Skeletal muscle satellite cell (primary cell): Measurements from ENCODE around the gene NKX2-1. TPM values are rescaled to one million over a fixed set of nuclear protein-coding genes. Genes with fewer than 3 reads are reported as not detected.
"Not testable (repeated sequence)": the region's sequence is repeated elsewhere in the genome, so short reads cannot be mapped to it uniquely, and the experiment has no call there.

Experiments used
- H3K27me3 ChIP-seq: 2 replicates; pipeline ENCODE4 v1.7.0; 2013; ENCODE audit warnings: low read length; ENCODE audit not compliant: control insufficient read depth, insufficient read depth
- H3K36me3 ChIP-seq: 2 replicates; pipeline ENCODE4 v1.7.0; 2013; ENCODE audit warnings: mild to moderate bottlenecking, control low read depth, low read length; ENCODE audit not compliant: insufficient read depth
- H3K4me1 ChIP-seq: 2 replicates; pipeline ENCODE4 v1.7.0; 2013; ENCODE audit warnings: low read length; ENCODE audit not compliant: control insufficient read depth, insufficient read depth
- H3K4me2 ChIP-seq: 2 replicates; pipeline ENCODE4 v1.7.0; 2013; ENCODE audit warnings: mild to moderate bottlenecking, low read length
- H3K4me3 ChIP-seq: 2 replicates; pipeline ENCODE4 v1.7.0; 2013; ENCODE audit warnings: low read length
- H3K9ac ChIP-seq: 2 replicates; pipeline ENCODE4 v1.7.0; 2013; ENCODE audit warnings: mild to moderate bottlenecking, low read depth, low read length, moderate library complexity
- H3K9me3 ChIP-seq: replicated peaks from 2 replicates; pipeline ENCODE4 v1.7.0; 2013; ENCODE audit warnings: mild to moderate bottlenecking, control low read depth, low read length
- total RNA-seq: library from RNA; depleted of rRNA; stranded (reverse); fragments of >200 nt; gene quantifications from 2 replicates; pipeline ENCODE4 v1.2.3, GENCODE V29; 2012; rRNA removed

Gene NKX2-1
- total RNA-seq: not detected in 2 replicates

GRCh38 chr14:36519431-36520321 lies at the start of gene NKX2-1:
TSS of gene NKX2-1 (minus strand) at chr14:36520232. CDS start at chr14:36520129, 103 bp downstream.
- H3K4me1 ChIP-seq: peaks cover 7% of the 10 kb centered on the region
- no peaks in the 10 kb centered on the region for H3K9me3 ChIP-seq
- peaks cover 98% of the 10 kb centered on the region for H3K27me3 ChIP-seq
- peak within 1 kb of the TSS; percentile 75 for H3K4me2 ChIP-seq
- H3K36me3 ChIP-seq: no peaks in the 10 kb centered on the region
- H3K9ac ChIP-seq: no peak within 1 kb of the TSS
- H3K4me3 ChIP-seq: peak within 1 kb of the TSS; percentile 34

GRCh38 chr14:36556811-36557433 lies 36.9 kb upstream of the NKX2-1 start:
- no peaks in the 10 kb centered on the region for H3K4me1 ChIP-seq
- H3K36me3 ChIP-seq: no peaks in the 10 kb centered on the region
- H3K27me3 ChIP-seq: peaks cover 37% of the 10 kb centered on the region
- no peak overlapping the region for H3K9ac ChIP-seq
- no peak overlapping the region for H3K4me3 ChIP-seq
- H3K9me3 ChIP-seq: no peaks in the 10 kb centered on the region
- H3K4me2 ChIP-seq: no peak overlapping the region

- Histone ChIP-seq H3K4me2 (no peak overlapping the region), H3K9ac (no peak overlapping the region), H3K4me1 (no peaks in the 10 kb centered on the region), H3K36me3 (no peaks in the 10 kb centered on the region), H3K27me3 (peaks cover 34% of the 10 kb centered on the region), H3K4me3 (no peak overlapping the region), H3K9me3 (no peaks in the 10 kb centered on the region)
Observed at GRCh38 chr14:36555998-36556743, 36.1 kb upstream of the NKX2-1 start.

GRCh38 chr14:36553656-36554260 lies 33.7 kb upstream of the NKX2-1 start:
- Histone ChIP-seq H3K4me2 (no peak overlapping the region), H3K9ac (no peak overlapping the region), H3K4me1 (no peaks in the 10 kb centered on the region), H3K36me3 (no peaks in the 10 kb centered on the region), H3K4me3 (no peak overlapping the region), H3K27me3 (peaks cover 21% of the 10 kb centered on the region), H3K9me3 (no peaks in the 10 kb centered on the region)

GRCh38 chr14:36550899-36551298 lies 30.9 kb upstream of the NKX2-1 start:
- Histone ChIP-seq H3K4me3 (no peak overlapping the region), H3K27me3 (peaks cover 29% of the 10 kb centered on the region), H3K36me3 (no peaks in the 10 kb centered on the region), H3K9me3 (no peaks in the 10 kb centered on the region), H3K4me1 (no peaks in the 10 kb centered on the region), H3K9ac (no peak overlapping the region), H3K4me2 (no peak overlapping the region)

GRCh38 chr14:36544280-36544679 lies 24.2 kb upstream of the NKX2-1 start:
- H3K9ac ChIP-seq, H3K4me1 ChIP-seq: not testable (repeated sequence)
- H3K27me3 ChIP-seq: peaks cover 19% of the 10 kb centered on the region

GRCh38 chr14:36538051-36538450 lies 18.0 kb upstream of the NKX2-1 start:
- no peak overlapping the region for H3K4me3 ChIP-seq
- no peaks in the 10 kb centered on the region for H3K4me1 ChIP-seq
- no peak overlapping the region for H3K4me2 ChIP-seq
- no peak overlapping the region for H3K9ac ChIP-seq
- H3K9me3 ChIP-seq: no peaks in the 10 kb centered on the region
- H3K36me3 ChIP-seq: no peaks in the 10 kb centered on the region
- H3K27me3 ChIP-seq: peaks cover 15% of the 10 kb centered on the region

More at GRCh38 chr14:36544280-36544679, 24.2 kb upstream of the NKX2-1 start:
- H3K4me3 ChIP-seq, H3K4me2 ChIP-seq, H3K36me3 ChIP-seq, H3K9me3 ChIP-seq: not testable (repeated sequence)

GRCh38 chr14:36529062-36529461 lies 9.0 kb upstream of the NKX2-1 start:
- Histone ChIP-seq H3K36me3 (no peaks in the 10 kb centered on the region), H3K4me1 (no peaks in the 10 kb centered on the region), H3K9me3 (no peaks in the 10 kb centered on the region), H3K9ac (no peak overlapping the region), H3K27me3 (peaks cover 74% of the 10 kb centered on the region), H3K4me3 (no peak overlapping the region), H3K4me2 (no peak overlapping the region)

- no peak overlapping the region for H3K9ac ChIP-seq
- H3K27me3 ChIP-seq: peaks cover 95% of the 10 kb centered on the region
- no peak overlapping the region for H3K4me3 ChIP-seq
Observed at GRCh38 chr14:36525746-36526099, 5.7 kb upstream of the NKX2-1 start.

GRCh38 chr14:36524874-36525745 lies 5.1 kb upstream of the NKX2-1 start:
- Histone ChIP-seq H3K4me2 (no peak overlapping the region), H3K27me3 (peaks cover 93% of the 10 kb centered on the region), H3K4me1 (peaks cover 7% of the 10 kb centered on the region), H3K9me3 (no peaks in the 10 kb centered on the region), H3K9ac (no peak overlapping the region), H3K4me3 (no peak overlapping the region), H3K36me3 (no peaks in the 10 kb centered on the region)

More at GRCh38 chr14:36525746-36526099, 5.7 kb upstream of the NKX2-1 start:
- H3K36me3 ChIP-seq: no peaks in the 10 kb centered on the region
- peaks cover 4% of the 10 kb centered on the region for H3K4me1 ChIP-seq
- no peaks in the 10 kb centered on the region for H3K9me3 ChIP-seq
- no peak overlapping the region for H3K4me2 ChIP-seq
